NCI-H82 treated with DMSO at 0.1 percent for 48 hours (cell line): ENCODE measurements around the gene SCGB1C1.
"Not testable (repeated sequence)": the region's sequence is repeated elsewhere in the genome, so short reads cannot be mapped to it uniquely, and the experiment has no call there.

Experiments used
- DNase-seq: peaks from one replicate; lab custom pipeline; 2025; ENCODE audit not compliant: unreplicated experiment; lab: John Stamatoyannopoulos, UW

SCGB1C1 gene

DNA sequence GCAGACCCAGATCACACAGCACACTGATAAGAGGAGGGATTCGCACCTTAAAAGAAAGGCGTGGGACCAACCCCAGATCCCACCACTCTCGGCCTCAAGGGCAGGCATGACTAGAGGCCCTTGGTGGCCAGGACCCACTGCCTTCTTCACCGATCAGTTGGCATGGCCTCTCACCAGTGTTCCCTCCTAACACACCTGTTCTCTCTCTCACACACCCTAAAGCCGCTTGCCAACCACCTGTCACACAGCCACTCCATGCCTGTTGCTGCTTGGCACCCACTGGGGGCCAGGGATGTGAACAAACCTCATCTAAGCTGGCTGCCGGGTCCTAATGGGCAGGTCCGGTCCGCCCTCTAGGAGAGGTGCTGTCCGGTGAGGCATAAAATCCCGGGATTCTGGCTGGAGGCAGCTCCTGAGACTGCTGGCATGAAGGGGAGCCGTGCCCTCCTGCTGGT is at the start of gene SCGB1C1:
Gene SCGB1C1 (plus strand): TSS at position 405 of the 455 bp plus-strand sequence. CDS start 22 bp downstream, at position 427.
- DNase-seq = not testable (repeated sequence)

DNA sequence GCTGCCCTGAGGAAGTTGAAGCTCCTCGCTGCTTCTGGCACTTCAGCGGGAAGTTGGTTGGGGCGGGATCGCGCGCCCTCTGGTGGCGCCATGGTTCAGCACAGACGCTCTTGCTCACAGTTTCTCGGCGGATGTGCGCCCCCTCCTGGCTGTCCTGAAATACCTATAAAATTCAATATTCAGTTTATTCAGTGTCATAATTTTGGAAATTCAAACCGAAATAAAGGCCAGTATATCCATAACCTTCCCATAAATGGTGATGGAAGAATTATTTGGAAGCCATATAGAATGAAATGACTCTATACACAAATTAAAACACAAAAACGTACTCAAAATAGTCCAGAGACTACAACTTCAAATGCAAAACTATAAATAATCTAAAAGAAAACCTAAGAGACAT is 12.6 kb upstream of the SCGB1C1 start:
- not testable (repeated sequence) for DNase-seq

DNA sequence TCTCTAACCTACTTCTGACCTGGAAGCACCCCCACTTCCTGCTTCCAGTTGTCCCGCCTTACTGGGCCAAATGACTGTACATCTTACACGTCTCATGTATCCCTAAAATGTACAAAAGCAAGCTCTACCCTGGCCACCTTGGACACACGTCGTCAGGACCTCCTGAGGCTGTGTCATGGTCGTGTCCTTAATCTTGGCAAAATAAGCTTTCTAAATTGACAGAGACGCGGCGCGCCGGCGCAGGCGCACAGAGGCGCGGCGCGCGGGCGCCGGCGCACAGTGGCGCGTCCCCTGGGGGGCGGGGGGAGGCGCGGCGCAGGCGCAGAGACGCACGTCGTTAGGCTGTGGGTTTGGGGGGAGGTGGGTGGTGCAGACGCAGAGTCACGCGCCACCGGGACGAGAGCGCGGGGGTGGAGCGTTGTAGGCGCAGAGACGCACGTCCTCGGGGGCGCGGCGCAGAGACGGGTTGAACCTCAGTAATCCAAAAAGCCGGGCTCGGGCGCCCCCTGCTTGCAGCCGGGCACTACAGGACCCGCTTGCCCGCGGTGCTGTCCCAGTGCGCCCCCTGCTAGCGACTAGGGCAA is 3.6 kb upstream of the SCGB1C1 start:
- not testable (repeated sequence) for DNase-seq

DNA sequence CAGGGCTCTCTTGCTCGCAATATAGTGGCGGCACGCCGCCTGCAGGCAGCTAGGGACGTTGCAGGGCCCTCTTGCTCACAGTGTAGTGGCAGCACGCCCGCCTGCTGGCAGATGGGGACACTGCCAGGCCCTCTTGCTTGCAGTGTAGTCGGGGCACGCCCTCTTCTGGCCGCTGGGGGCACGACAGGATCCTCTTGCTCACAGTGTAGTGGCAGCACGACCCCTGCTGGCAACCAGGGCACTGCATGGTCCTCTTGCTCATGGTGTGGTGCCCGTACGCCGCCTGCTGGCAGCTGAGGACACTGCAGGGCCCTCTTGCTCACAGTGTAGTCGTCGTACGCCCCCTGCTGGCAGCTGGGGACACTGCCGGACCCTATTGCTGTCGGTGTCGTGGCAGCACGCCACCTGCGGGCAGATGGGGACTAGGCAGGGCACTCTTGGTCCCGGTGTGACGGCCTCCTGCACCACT is 3.0 kb upstream of the SCGB1C1 start:
- not testable (repeated sequence) for DNase-seq

DNA sequence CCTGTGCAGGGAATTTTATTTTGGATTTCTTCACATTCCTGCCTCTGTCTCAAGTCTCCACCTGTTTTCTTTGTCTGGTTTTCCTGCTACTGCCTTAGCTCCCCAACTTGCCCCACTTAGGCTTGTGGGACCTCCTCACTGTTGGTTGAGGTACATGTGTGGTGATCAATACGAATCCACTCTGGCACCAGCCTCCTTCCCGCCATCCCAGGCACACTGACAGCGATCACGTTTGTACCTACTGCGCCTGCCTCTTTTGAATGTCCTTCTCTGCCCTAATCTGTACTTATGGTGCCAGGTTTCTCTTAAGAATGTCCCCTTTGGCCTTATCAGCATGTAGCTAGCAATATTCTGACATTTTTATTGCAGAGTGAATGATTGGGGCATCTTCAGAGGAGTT is 2.3 kb upstream of the SCGB1C1 start:
- not testable (repeated sequence) for DNase-seq

GRCh38 chr11:191490-192478 is 1.1 kb upstream of the SCGB1C1 start:
- not testable (repeated sequence) for DNase-seq

DNA sequence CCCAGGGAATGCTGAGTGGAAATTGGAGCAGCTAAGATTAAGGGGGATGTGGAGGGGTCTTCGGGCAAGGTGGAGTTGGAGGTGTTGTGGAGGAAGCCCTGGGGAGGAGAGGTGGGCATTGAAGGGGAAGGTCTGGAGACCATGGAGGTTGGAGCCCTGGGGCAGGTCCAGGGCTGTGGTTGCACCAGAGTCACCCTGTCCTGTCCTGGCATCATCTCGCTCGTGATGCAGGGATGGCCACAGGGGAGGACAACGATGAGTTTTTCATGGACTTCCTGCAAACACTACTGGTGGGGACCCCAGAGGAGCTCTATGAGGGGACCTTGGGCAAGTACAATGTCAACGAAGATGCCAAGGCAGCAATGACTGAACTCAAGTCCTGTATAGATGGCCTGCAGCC is 603 bp downstream of the SCGB1C1 start:
- DNase-seq = not testable (repeated sequence)

- no peak for DNase-seq
Observed at GRCh38 chr11:196786-197731, 4.2 kb downstream of the SCGB1C1 start.

- no peak for DNase-seq
Observed at GRCh38 chr11:197741-198235, 4.9 kb downstream of the SCGB1C1 start.

DNA sequence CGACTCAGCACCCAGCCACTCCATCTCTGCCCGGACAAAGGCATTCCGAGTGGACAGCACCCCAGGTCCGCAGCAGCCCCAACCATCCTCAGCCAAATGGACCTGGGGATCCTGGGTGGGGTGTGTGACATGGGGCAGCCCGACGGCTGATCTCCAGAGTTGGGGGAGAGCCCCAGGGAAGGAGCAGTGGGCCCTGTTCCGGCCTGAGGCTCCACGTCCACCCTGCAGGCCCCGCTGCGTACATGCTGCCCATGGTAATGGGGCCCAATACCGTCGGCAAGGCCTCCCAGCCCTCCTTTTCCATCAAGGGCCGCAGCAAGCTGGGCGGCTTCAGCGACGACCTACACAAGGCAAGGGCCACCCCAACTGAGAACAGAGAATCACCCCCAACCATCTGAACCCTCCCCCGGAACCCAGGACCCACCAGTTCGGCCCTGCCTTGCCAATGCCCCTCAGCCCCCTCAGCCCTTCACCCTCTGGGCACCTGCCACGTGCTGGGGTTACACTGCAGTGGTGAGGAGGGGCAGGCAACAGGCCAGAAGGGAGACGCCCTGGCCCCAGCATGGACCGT is 5.4 kb downstream of the SCGB1C1 start:
- DNase-seq = no peak

DNA sequence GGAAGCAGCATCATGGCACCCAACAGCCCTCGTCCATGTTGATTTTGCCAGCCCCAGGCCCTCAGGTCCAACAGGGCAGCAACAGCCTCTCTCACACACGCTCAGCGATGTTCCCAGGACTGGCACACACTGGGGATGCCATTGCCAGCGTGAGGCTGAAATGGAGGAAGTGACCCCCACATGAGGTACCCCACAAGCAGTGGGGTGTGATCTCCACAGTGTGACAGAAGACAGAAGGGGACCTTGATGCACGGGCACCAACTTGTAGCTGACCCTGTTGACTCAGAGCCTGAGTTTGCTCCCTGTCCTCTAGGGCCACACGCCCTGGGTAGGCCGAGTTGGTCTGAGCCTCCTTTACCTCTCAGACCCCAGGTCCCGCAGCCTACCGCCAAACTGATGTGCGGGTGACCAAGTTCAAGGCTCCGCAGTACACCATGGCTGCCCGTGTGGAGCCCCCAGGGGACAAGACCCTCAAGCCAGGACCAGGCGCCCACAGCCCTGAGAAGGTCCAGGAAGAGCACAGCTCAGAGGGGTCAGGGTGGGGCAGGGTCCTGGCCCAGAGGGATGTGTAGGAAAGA is 6.2 kb downstream of the SCGB1C1 start:
- no peak for DNase-seq

- no peak for DNase-seq
Observed at GRCh38 chr11:199782-200181, 6.9 kb downstream of the SCGB1C1 start.

DNA sequence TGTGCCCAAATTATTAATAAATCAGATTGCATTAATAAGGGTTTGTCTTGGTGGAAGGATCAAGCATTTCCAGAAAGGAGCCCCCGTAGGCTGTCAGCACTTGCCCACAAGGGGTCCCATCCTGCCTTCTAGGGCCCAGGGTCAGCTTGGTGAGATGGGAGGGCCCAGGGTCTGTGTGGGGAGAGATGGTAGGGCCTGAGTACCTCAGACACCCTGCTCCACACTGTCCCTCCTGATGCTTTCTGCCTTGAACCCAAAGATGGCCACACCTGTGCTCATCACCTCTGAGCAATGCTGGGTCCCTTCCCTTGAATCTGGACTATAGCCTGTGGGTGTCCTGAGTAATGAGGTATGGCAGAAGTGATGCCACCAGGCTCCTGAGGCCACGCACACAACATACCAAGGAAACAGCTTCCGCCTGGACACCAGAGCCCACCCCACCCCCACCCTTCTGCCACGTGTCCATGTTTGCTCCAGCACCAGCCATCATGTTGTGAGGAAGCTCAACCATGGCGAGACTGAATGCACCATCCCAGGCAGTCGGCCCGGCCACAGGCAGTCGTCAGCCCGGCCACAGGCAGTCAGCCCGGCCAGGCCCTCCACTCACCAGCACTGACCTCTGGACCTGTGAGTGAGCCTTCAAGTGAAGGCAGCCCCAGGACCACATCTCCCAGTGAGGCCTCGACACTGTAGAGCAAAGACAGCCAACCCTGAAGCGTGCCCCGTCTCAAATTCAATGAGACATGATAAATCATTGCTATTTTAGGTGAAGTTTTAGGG is 7.5 kb downstream of the SCGB1C1 start:
- DNase-seq = no peak

- DNase-seq = no peak
Observed at GRCh38 chr11:201966-202365, 9.1 kb downstream of the SCGB1C1 start.

- no peak for DNase-seq
Observed at GRCh38 chr11:202490-202889, 9.6 kb downstream of the SCGB1C1 start.

DNA sequence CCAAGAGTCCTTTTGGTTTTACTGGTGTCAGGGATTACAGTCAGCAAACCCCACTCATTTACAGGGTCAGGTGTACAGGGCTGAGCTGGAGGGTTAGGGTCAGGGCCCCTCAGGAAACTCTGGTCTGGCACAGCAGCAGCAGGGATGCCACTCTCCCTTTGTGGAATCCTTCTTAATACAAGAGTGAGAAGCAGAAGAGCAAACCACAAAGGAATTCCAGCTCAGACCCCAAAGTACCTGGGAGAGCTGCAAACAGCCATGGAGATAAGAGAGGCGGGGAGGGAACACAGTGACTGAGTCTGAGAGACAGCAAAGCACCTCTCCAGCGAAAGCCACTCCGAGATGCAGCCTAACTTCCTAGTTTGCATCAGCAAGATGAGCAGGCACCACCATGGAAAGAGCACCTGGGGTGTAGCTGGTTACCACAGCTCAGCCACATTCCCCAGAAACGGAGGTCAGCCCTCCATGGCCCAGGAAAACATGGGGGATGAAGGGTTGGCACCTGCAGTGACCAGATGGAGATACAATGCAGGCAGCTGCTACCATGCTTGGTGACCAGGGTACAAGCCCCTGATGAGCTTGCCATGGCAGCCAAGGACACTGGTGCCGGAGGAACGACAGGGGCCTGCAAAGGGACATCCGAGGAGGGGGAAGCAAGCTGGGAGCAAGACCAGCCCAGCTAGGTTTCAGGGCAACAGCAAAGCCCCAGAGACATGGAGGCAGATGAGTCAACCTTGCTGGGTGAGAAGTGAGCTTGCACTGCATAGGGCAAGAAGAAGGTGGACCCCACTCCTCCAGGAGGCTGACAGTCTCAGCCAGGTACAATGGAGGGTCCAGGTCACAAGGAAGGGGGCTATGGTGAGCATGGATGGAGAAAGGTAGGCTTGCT is 10.4 kb downstream of the SCGB1C1 start:
- no peak for DNase-seq

- DNase-seq = no peak
Observed at GRCh38 chr11:203945-204586, 11.2 kb downstream of the SCGB1C1 start.
